ENCODE data around the gene SMTN. TPM values are rescaled to one million over a fixed set of nuclear protein-coding genes. Genes with fewer than 3 reads are reported as not detected.
A peak's percentile ranks its signal among the peaks of the same experiment; 100 is the strongest.

Gene SMTN
- total RNA-seq, 1 donor from 2014 or later: 47.2 TPM

DNA sequence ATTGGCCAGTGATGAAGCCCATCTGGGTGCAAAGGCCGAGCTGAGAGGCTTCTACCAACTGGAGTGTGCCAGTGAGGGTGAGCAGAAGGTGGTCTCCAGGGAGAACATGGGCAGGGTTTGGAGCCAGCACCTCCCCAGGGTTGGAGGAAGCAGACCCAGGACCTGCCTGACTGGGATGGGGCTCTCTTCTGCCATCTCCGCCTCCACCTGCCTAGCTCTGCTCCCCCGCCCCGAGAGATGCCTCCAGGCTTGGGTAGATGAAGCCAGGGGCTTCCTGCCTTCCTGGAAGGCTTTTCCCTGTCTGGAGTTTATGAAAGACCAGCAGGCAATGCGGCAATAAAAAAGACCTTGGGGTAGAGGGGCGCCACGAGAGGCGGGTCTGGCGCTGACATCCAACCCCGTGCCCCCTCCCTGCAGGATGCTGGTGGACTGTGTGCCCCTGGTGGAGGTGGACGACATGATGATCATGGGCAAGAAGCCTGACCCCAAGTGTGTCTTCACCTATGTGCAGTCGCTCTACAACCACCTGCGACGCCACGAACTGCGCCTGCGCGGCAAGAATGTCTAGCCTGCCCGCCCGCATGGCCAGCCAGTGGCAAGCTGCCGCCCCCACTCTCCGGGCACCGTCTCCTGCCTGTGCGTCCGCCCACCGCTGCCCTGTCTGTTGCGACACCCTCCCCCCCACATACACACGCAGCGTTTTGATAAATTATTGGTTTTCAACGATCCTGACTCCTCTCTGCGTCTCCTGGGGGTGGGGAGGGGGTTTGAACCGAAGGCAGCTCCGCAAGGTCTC lies 23.0 kb downstream of the SMTN start:
- H3K4me1 Mint-ChIP-seq (ENCODE audit: low read depth): peaks cover 44% of the 10 kb centered on the region
- H3K9me3 Mint-ChIP-seq (ENCODE audit: low read depth): no peaks in the 10 kb centered on the region
- H3K36me3 Mint-ChIP-seq (ENCODE audit: low read depth): peaks cover 4% of the 10 kb centered on the region
- no peak for DNase-seq (ENCODE audit: low spot score)
- H3K27ac Mint-ChIP-seq (ENCODE audit: unreplicated experiment): no peak overlapping the region
- H3K27me3 Mint-ChIP-seq (ENCODE audit: low read depth): no peaks in the 10 kb centered on the region
- no peak overlapping the region for H3K4me3 Mint-ChIP-seq (ENCODE audit: unreplicated experiment)
- TF ChIP-seq, protein P1, sequence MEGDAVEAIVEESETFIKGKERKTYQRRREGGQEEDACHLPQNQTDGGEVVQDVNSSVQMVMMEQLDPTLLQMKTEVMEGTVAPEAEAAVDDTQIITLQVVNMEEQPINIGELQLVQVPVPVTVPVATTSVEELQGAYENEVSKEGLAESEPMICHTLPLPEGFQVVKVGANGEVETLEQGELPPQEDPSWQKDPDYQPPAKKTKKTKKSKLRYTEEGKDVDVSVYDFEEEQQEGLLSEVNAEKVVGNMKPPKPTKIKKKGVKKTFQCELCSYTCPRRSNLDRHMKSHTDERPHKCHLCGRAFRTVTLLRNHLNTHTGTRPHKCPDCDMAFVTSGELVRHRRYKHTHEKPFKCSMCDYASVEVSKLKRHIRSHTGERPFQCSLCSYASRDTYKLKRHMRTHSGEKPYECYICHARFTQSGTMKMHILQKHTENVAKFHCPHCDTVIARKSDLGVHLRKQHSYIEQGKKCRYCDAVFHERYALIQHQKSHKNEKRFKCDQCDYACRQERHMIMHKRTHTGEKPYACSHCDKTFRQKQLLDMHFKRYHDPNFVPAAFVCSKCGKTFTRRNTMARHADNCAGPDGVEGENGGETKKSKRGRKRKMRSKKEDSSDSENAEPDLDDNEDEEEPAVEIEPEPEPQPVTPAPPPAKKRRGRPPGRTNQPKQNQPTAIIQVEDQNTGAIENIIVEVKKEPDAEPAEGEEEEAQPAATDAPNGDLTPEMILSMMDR (IDR thresholded peaks at IDR 0.05): no peak

DNA sequence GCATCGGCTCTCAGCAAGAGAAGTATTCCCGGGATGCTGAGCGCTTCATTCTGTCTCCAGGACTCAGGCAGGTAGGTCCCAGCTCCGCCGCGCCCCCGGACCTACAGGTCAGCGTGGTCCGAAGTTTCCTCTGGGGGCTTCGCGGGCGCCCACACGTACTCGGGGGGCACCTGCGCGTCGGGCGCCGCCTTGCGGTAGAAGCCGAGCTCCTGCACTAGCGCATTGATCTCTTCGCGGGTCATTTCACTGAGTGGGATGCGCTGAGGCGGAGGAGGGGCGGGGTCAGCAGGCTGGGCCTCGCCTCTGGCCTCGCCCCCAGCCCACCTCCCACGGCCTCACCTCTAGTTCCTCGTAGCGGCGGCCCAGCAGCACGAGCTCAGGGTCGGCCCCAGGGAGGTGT lies 23.8 kb downstream of the SMTN start:
- Mint-ChIP-seq H3K4me3 (ENCODE audit: unreplicated experiment) (no peak overlapping the region), H3K9me3 (ENCODE audit: low read depth) (no peaks in the 10 kb centered on the region), H3K36me3 (ENCODE audit: low read depth) (peaks cover 4% of the 10 kb centered on the region), H3K27ac (ENCODE audit: unreplicated experiment) (no peak overlapping the region), H3K4me1 (ENCODE audit: low read depth) (peaks cover 44% of the 10 kb centered on the region), H3K27me3 (ENCODE audit: low read depth) (no peaks in the 10 kb centered on the region)
- no peak for DNase-seq (ENCODE audit: low spot score)
- TF ChIP-seq, protein P1 (IDR thresholded peaks at IDR 0.05): peak; percentile 41

DNA sequence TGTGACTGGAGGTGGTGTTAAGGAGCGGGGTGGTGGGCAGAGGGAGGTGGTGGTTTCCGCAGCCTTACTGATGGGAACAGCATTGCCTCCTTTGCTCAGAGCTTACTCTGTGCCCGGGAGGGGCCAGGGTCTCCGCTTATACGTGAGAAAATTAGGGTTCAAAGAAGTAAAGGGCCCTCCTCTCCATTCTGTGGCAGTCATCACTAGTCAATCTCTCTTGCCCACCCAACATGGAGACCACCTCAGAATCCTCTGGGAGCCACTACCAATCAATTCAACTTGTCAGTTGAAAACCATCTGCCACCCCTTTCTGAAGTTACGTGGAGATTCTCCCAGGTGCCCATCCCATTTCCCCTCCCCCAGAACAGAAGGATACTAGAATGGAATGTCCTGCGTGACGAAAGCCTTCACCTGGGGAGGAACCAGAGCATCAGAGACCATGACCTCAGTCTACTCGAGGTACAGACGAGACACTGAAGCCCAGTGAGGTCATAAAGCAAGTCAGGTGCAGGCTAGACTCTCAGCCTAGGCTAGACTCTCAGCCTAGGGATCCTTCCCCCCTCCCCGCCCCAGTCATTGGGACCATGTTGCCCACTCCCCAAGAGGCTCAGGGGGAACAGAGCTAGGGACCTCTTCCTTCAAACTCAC lies 24.3 kb downstream of the SMTN start:
- H3K27ac Mint-ChIP-seq (ENCODE audit: unreplicated experiment): peak overlapping the region; percentile 93
- DNase-seq (ENCODE audit: low spot score): no peak

DNA sequence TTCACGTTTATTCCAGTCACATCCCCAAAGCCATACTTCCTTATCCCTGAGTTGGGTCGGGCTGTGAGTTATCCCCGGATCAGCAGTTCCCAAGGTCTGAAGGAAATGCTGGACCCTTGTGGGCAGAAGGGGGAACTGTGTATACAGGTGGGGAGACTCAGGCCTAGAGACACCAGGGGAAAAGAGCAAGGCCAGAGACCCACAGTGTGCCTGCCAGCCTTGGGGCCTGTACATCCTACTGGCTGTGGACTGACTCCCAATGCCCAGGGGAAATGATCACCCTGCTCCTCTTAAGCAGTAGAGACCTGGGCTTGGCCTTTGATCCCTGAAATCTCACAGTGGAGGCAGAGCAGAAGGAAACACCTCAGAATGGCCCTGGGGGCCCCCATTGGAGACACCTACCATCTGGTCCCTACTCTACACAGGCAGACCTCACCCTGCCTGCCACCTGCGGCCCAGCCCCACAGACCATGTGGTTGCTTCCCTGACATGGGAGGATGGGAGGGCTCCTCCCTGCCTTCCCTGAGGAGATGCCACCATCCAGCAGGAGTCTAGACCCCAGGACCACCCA lies 25.0 kb downstream of the SMTN start:
- Mint-ChIP-seq H3K4me1 (ENCODE audit: low read depth) (peaks cover 43% of the 10 kb centered on the region), H3K36me3 (ENCODE audit: low read depth) (peaks cover 4% of the 10 kb centered on the region), H3K4me3 (ENCODE audit: unreplicated experiment) (peak overlapping the region; percentile 92), H3K27ac (ENCODE audit: unreplicated experiment) (peak overlapping the region; percentile 93), H3K9me3 (ENCODE audit: low read depth) (no peaks in the 10 kb centered on the region), H3K27me3 (ENCODE audit: low read depth) (no peaks in the 10 kb centered on the region)
- no peak for DNase-seq (ENCODE audit: low spot score)
- TF ChIP-seq, protein P1 (IDR thresholded peaks at IDR 0.05): peak; percentile 36

More for the DNA sequence above, 24.3 kb downstream of the SMTN start:
- TF ChIP-seq, protein P1 (IDR thresholded peaks at IDR 0.05): no peak
- H3K4me3 Mint-ChIP-seq (ENCODE audit: unreplicated experiment): peak overlapping the region; percentile 92
- H3K27me3 Mint-ChIP-seq (ENCODE audit: low read depth): no peaks in the 10 kb centered on the region
- H3K36me3 Mint-ChIP-seq (ENCODE audit: low read depth): peaks cover 4% of the 10 kb centered on the region
- peaks cover 44% of the 10 kb centered on the region for H3K4me1 Mint-ChIP-seq (ENCODE audit: low read depth)
- no peaks in the 10 kb centered on the region for H3K9me3 Mint-ChIP-seq (ENCODE audit: low read depth)

DNA sequence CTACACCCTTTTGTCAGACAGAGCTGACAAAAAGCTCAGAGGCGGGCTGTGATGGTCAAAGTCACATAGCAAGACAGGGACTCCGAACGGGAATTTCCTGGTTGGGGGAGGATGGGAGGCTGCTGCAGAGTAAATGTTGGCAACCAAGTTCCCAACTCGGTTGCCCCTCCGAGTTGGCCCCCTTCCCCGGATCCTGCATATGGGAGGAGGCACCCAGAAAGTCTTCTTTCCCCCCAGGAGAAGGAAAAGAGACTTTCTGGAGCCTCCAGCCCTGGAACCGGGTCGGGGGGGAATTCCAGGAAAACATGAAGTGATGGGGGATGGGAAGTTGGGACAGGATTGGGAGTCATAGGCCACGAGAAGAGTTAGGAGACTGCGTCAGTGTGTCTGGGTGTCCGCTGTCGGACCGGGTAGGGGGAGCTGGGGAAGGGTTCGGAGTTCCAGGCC lies 25.6 kb downstream of the SMTN start:
- DNase-seq (ENCODE audit: low spot score): no peak
- TF ChIP-seq, protein P1 (IDR thresholded peaks at IDR 0.05): no peak
- Mint-ChIP-seq H3K4me1 (ENCODE audit: low read depth) (peaks cover 39% of the 10 kb centered on the region), H3K27ac (ENCODE audit: unreplicated experiment) (peak overlapping the region; percentile 93), H3K9me3 (ENCODE audit: low read depth) (no peaks in the 10 kb centered on the region), H3K4me3 (ENCODE audit: unreplicated experiment) (peak overlapping the region; percentile 92), H3K36me3 (ENCODE audit: low read depth) (peaks cover 2% of the 10 kb centered on the region), H3K27me3 (ENCODE audit: low read depth) (no peaks in the 10 kb centered on the region)
